MG63 (cell line): ENCODE measurements around the gene C5orf15. TPM values are rescaled to one million over a fixed set of nuclear protein-coding genes. Genes with fewer than 3 reads are reported as not detected.
"Not testable (repeated sequence)": the region's sequence is repeated elsewhere in the genome, so short reads cannot be mapped to it uniquely, and the experiment has no call there.

Experiments
- DNase-seq: peaks from one replicate; pipeline ENCODE4 v3.0.0-alpha.2; 2020
- H3K27me3 ChIP-seq: fragments of 250-450 bp; sonication (Bioruptor Pico); 2 replicates; pipeline ENCODE4 v1.5.1; 2020; ENCODE audit warnings: mild to moderate bottlenecking, moderate library complexity
- H3K36me3 ChIP-seq: fragments of 250-450 bp; sonication (Bioruptor Pico); 2 replicates; pipeline ENCODE4 v1.5.1; 2020; ENCODE audit warnings: mild to moderate bottlenecking, moderate library complexity
- H3K4me3 ChIP-seq: fragments of 250-450 bp; sonication (Bioruptor Pico); 2 replicates; pipeline ENCODE4 v1.5.1; 2020; ENCODE audit warnings: mild to moderate bottlenecking, moderate library complexity
- H3K9me3 ChIP-seq: fragments of 250-450 bp; sonication (Bioruptor Pico); 2 replicates; pipeline ENCODE4 v1.5.1; 2020; ENCODE audit warnings: mild to moderate bottlenecking, moderate library complexity
- total RNA-seq: library from RNA; depleted of rRNA; stranded (reverse); fragments of >200 nt; shearing (Covaris generic); gene quantifications from 2 replicates; pipeline ENCODE4 v1.2.3, GENCODE V29; 2014; ENCODE audit warnings: low replicate concordance

C5orf15 gene
- total RNA-seq, 1 experiment from 2014 or later: 96.2 TPM

DNA sequence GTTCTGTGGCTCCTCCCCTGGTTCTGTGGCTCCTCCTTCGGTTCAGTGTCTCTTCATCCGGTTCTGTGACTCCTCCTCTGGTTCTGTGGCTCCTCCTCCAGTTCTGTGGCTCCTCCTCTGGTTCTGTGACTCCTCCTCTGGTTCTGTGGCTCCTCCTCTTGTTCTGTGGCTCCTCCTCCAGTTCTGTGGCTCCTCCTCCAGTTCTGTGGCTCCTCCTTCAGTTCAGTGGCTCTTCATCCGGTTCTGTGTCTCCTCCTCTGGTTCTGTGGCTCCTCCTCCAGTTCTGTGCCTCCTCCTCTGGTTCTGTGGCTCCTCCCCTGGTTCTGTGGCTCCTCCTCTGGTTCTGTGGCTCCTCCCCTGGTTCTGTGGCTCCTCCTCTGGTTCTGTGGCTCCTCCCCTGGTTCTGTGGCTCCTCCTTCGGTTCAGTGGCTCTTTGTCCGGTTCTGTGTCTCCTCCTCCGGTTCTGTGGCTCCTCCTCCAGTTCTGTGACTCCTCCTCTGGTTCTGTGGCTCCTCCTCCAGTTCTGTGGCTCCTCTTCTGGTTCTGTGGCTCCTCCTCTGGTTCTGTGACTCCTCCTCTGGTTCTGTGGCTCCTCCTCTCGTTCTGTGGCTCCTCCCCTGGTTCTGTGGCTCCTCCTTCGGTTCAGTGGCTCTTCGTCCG, 32.3 kb downstream of the C5orf15 start:
- not testable (repeated sequence) for H3K36me3 ChIP-seq, H3K4me3 ChIP-seq, DNase-seq, H3K9me3 ChIP-seq, H3K27me3 ChIP-seq

- no peak overlapping the region for H3K4me3 ChIP-seq
- H3K9me3 ChIP-seq: 0 out of 2 replicates have a peak, but pooled peaks cover 2% of the 10 kb centered on the region
- no peaks in the 10 kb centered on the region for H3K36me3 ChIP-seq
- no peak for DNase-seq
- H3K27me3 ChIP-seq: no peaks in the 10 kb centered on the region
Measured at GRCh38 chr5:133935667-133935940, 32.8 kb downstream of the C5orf15 start.

- Histone ChIP-seq H3K27me3 (no peaks in the 10 kb centered on the region), H3K9me3 (0 out of 2 replicates have a peak, but pooled peaks cover 2% of the 10 kb centered on the region), H3K4me3 (no peak overlapping the region), H3K36me3 (no peaks in the 10 kb centered on the region)
- no peak for DNase-seq
Measured at GRCh38 chr5:133934822-133935666, 33.4 kb downstream of the C5orf15 start.

DNA sequence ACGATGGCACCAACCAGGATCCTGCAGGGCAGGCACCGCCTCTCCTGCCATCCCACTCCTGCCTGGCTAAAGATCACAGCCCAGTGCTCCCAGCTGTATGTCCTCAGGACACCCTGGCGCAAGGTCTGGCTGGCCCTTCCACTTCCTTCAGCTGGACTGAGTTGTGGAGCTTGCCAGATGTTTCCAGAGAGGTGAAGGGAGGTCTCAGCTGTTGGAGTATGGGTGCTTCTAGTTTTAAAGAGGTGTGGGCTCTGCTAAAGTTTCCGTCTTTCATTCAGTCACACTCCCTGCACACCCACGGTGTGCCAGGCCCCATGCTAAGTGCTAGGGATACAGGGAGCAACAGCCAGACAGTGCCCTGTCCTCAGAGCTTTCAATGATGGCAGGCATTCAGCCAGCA, 34.1 kb downstream of the C5orf15 start:
- H3K4me3 ChIP-seq: no peak overlapping the region
- H3K9me3 ChIP-seq: 0 out of 2 replicates have a peak, but pooled peaks cover 2% of the 10 kb centered on the region
- DNase-seq: no peak

GRCh38 chr5:133933670-133934295, 34.6 kb downstream of the C5orf15 start:
- Histone ChIP-seq H3K27me3 (no peaks in the 10 kb centered on the region), H3K4me3 (no peak overlapping the region), H3K36me3 (no peaks in the 10 kb centered on the region), H3K9me3 (0 out of 2 replicates have a peak, but pooled peaks cover 2% of the 10 kb centered on the region)
- no peak for DNase-seq

More for the DNA sequence above, 34.1 kb downstream of the C5orf15 start:
- H3K27me3 ChIP-seq: no peaks in the 10 kb centered on the region
- H3K36me3 ChIP-seq: no peaks in the 10 kb centered on the region

DNA sequence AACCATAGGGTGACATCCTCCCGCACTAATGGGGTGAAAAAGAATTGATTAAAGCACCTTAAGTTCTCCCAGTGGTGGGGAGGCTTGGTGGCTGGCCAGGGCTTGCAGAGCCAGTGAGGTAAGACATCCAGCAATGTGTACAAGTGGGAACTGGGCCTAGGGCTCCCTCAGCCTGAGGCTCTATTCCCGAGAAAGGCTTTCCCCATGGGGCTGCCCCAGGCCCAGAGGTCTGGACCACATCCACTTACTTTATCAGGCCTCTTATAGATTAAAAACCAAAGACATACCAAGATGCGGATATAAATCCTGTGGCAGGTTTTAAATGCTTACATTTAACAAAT, 35.3 kb downstream of the C5orf15 start:
- H3K27me3 ChIP-seq: no peaks in the 10 kb centered on the region
- 0 out of 2 replicates have a peak, but pooled peaks cover 2% of the 10 kb centered on the region for H3K9me3 ChIP-seq
- H3K4me3 ChIP-seq: no peak overlapping the region
- H3K36me3 ChIP-seq: no peaks in the 10 kb centered on the region
- DNase-seq: no peak

DNA sequence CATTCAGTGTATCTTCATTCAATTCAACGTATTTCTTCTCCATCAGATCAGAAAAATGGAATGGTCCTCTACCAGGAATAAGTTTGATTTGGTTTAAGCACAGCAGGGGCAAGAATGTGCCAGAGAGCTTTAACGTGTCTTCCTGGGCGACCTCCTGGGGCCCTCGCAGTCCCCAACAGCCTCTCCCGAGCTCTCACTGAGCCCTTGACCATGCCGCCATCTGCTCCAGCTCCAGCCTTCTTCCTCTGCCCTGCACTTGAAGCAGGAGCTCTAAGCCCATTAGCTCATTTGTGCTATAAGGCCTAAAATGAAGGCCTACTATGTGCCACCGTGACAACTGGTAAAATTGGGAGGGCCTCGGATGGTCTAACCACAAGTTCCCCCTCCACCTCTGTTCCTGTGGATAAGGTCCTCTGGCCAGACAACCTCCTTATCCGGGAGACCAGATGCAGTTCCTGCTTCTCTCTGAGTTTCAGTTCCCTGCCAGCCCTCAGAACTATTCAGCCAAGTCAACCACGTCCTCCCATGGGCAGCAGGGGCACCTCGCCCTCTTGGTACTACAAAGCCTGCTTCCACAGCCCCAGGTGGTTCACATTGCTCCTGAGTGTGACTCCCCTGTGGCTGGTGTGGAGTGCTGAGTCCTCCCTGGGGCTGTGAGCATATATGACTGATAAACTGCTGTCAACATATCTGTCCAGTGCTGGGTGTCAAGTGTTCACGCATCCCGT, 35.8 kb downstream of the C5orf15 start:
- no peaks in the 10 kb centered on the region for H3K36me3 ChIP-seq
- no peak overlapping the region for H3K4me3 ChIP-seq
- H3K27me3 ChIP-seq: no peaks in the 10 kb centered on the region
- H3K9me3 ChIP-seq: 0 out of 2 replicates have a peak, but pooled peaks cover 2% of the 10 kb centered on the region
- DNase-seq: no peak

GRCh38 chr5:133931546-133931945, 36.9 kb downstream of the C5orf15 start:
- Histone ChIP-seq H3K9me3 (no peaks in the 10 kb centered on the region), H3K4me3 (no peak overlapping the region), H3K36me3 (no peaks in the 10 kb centered on the region), H3K27me3 (no peaks in the 10 kb centered on the region)
- no peak for DNase-seq

DNA sequence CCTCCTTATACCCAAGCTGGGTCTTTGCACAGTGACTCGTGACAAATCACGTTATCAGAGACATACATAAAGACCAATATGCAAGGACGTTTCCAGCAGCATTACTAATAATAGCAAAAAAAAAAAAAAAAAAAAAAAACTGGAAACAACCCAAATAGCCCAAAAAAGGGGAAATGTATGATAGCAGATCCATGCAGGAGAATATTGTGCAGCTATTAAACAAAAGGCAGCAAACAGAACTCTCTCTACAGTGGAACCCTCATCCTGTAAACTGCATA, 37.7 kb downstream of the C5orf15 start:
- DNase-seq: no peak
- no peak overlapping the region for H3K4me3 ChIP-seq

DNA sequence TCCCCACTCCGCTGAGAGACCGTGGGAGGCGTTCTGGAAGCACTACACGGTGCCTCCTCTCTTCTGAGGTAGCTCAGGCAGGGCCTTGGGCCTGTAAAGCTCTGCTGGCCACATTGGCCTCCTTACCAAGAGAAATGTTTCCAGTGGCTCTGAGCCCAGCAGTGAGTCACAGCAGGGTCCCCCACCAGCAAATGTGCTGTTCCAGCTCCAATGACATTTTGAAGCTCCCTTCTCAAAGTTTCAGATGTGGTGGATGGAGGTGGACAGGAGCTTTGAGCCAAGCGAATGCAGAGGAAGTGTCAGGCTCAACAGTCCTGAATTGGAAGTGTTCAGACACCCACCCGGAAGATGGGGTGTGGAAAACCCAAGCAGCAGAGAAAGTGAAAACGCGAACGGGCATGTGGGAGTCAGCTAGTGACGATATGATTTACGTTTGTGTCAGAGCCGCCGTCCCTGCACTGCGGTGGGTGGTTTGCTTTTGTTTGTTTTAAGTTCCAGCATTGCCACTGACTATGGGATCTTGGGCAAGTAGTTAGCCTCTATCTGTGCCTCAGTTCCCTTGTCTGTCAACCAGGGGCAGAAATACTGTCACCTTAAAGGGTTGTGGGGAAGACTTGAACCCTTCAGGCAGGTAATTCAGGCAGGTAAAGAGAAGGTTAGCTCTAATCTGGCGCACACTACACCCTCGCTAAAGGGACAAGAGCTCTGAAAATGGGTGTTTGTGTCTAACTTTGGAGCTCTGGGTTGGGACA, 38.2 kb downstream of the C5orf15 start:
- Histone ChIP-seq H3K9me3 (no peaks in the 10 kb centered on the region), H3K27me3 (no peaks in the 10 kb centered on the region), H3K36me3 (no peaks in the 10 kb centered on the region), H3K4me3 (no peak overlapping the region)
- DNase-seq: peak; percentile 85

More for the DNA sequence above, 37.7 kb downstream of the C5orf15 start:
- no peaks in the 10 kb centered on the region for H3K27me3 ChIP-seq
- no peaks in the 10 kb centered on the region for H3K36me3 ChIP-seq
- no peaks in the 10 kb centered on the region for H3K9me3 ChIP-seq

DNA sequence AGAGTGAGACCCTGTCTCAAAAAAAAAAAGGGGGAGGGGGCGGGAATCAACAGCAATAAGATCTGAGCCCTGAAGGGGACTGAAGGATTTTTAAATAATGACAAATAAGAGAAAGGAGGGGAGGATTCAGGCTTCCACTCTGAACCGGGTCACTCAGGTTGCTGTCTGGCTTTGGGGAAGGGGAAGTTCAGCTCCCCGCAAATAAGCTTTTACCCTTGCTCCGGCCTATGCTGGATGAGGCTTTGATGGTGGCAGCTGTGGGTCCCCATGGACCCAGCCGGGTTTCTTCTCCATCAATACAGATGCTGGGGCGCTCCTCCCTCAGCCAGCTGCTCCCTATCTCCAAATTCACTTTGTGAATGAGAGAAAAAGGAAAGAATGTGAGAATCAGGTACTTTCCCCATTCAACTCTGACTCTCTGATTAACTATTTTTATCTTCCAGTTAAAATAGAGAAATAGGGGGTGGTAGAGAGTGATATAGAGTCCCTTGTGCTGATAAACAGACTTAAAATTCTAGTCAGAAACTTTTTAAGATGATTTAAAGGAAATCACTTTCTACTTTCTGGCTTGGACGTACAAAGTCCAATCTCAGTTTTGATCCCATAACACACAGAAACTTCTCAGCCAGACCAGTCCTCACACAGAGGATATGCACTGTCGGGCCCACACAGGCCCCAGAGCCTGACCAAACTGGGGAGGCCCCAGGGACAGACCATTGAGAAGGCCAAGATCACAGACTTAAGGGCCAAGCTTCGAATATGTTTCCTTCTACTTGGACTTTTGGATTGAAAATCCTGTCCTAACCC, 39.6 kb downstream of the C5orf15 start:
- no peaks in the 10 kb centered on the region for H3K36me3 ChIP-seq
- DNase-seq: no peak
- no peak overlapping the region for H3K4me3 ChIP-seq
- H3K27me3 ChIP-seq: no peaks in the 10 kb centered on the region
- no peaks in the 10 kb centered on the region for H3K9me3 ChIP-seq

GRCh38 chr5:133927300-133928180, 40.9 kb downstream of the C5orf15 start:
- no peak for DNase-seq
- Histone ChIP-seq H3K27me3 (no peaks in the 10 kb centered on the region), H3K36me3 (no peaks in the 10 kb centered on the region), H3K9me3 (no peaks in the 10 kb centered on the region), H3K4me3 (no peak overlapping the region)

GRCh38 chr5:133926489-133927299, 41.7 kb downstream of the C5orf15 start:
- Histone ChIP-seq H3K36me3 (no peaks in the 10 kb centered on the region), H3K9me3 (no peaks in the 10 kb centered on the region), H3K27me3 (no peaks in the 10 kb centered on the region), H3K4me3 (no peak overlapping the region)
- DNase-seq: no peak

GRCh38 chr5:133925866-133926488, 42.4 kb downstream of the C5orf15 start:
- Histone ChIP-seq H3K36me3 (no peaks in the 10 kb centered on the region), H3K9me3 (no peaks in the 10 kb centered on the region), H3K27me3 (no peaks in the 10 kb centered on the region), H3K4me3 (no peak overlapping the region)
- peak; percentile 28 for DNase-seq
